B cell (primary cell): ENCODE results near the gene THOC5. TPM values are rescaled to one million over a fixed set of nuclear protein-coding genes. Genes with fewer than 3 reads are reported as not detected.

Source experiments
- ATAC-seq: fragments of 200-7000 bp; cut with Tn5 transposase; one replicate; pipeline ENCODE4 v1.10.0; 2021; ENCODE audit warnings: low read depth, mild to moderate bottlenecking, moderate number of reproducible peaks, moderate library complexity
- CTCF ChIA-PET: fragments of 350-600 bp; sonication (Branson Sonifier 250); formaldehyde crosslinking; loops from one replicate; lab custom pipeline; 2021; ENCODE audit warnings: antibody characterized with exemption, inconsistent platforms; lab: Charles Lee
- POLR2A ChIA-PET: fragments of 350-600 bp; sonication (Branson Sonifier 250); formaldehyde crosslinking; loops from one replicate; lab custom pipeline; 2021; ENCODE audit warnings: antibody characterized with exemption; lab: Charles Lee
- DNase-seq: peaks from one replicate; pipeline ENCODE4 v3.0.0; 2013
- H2AFZ ChIP-seq: 2 replicates; pipeline ENCODE4 v1.6.1; 2012; ENCODE audit warnings: mild to moderate bottlenecking, low read depth, low read length; ENCODE audit not compliant: insufficient read depth, poor library complexity, severe bottlenecking
- H3K27ac ChIP-seq, 2 donors: 1 replicate in 1 of 2; 2 replicates in 1 of 2; pipeline ENCODE4 v1.5.1; 2012 to 2013; ENCODE audit warnings: low read length in 2 of 2, mild to moderate bottlenecking in 2 of 2, moderate library complexity in 1 of 2
- H3K27me3 ChIP-seq, 4 experiments: fragments of 200-600 bp in 1 of 4; sonication (generic) in 1 of 4; replicated peaks in 1 of 4; 1 replicate in 2 of 4; 2 replicates in 2 of 4; pipeline versions ENCODE4 v1.6.1 to v1.7.0; 2013 to 2016; ENCODE audit warnings: low read length in 3 of 4, mild to moderate bottlenecking in 2 of 4, mixed read lengths in 1 of 4, moderate library complexity in 1 of 4; ENCODE audit not compliant: insufficient read depth in 4 of 4, control insufficient read depth in 3 of 4; ENCODE audit errors: control extremely low read depth in 1 of 4
- H3K36me3 ChIP-seq, 2 experiments: replicated peaks in 1 of 2; 1 replicate in 1 of 2; 2 replicates in 1 of 2; pipeline versions ENCODE4 v1.6.1 to v1.7.1; 2013; ENCODE audit warnings: low read length in 1 of 2; ENCODE audit not compliant: insufficient read depth in 2 of 2, control insufficient read depth in 1 of 2; ENCODE audit errors: control extremely low read depth in 1 of 2, extremely low read depth in 1 of 2
- H3K4me1 ChIP-seq, 2 donors: fragments of 200-600 bp in 1 of 2; sonication (generic) in 1 of 2; 1 replicate in 1 of 2; 2 replicates in 1 of 2; pipeline versions ENCODE4 v1.5.1 to v1.6.1; 2013 to 2017; ENCODE audit warnings: low read length in 2 of 2; ENCODE audit not compliant: control insufficient read depth in 2 of 2, insufficient read depth in 2 of 2
- H3K4me2 ChIP-seq: replicated peaks from 2 replicates; pipeline ENCODE3; 2012; ENCODE audit warnings: mild to moderate bottlenecking, low read depth, low read length; ENCODE audit not compliant: poor library complexity, severe bottlenecking
- H3K4me3 ChIP-seq, 5 experiments: fragments of 200-600 bp in 1 of 5; sonication (generic) in 1 of 5; 1 replicate in 3 of 5; 2 replicates in 2 of 5; pipeline versions ENCODE4 v1.5.1 to v1.7.0; 2011 to 2016; ENCODE audit warnings: low read length in 4 of 5, mild to moderate bottlenecking in 4 of 5, low read depth in 2 of 5, control low read depth in 1 of 5, moderate library complexity in 1 of 5; ENCODE audit not compliant: insufficient read depth in 1 of 5; ENCODE audit errors: control extremely low read depth in 1 of 5, extremely low read depth in 1 of 5
- H3K79me2 ChIP-seq: fragments of 200-600 bp; sonication (generic); one replicate; pipeline ENCODE4 v1.6.0; 2016; ENCODE audit warnings: low read length; ENCODE audit not compliant: control insufficient read depth, insufficient read depth
- H3K9ac ChIP-seq: fragments of 200-600 bp; sonication (generic); 2 replicates; pipeline ENCODE4 v1.6.1; 2017; ENCODE audit warnings: mild to moderate bottlenecking, low read length, moderate library complexity
- H3K9me3 ChIP-seq, 3 donors: one replicate each; pipeline versions ENCODE4 v1.6.1 to v1.7.1; 2013; ENCODE audit warnings: low read length in 2 of 3; ENCODE audit not compliant: control insufficient read depth in 2 of 3, insufficient read depth in 1 of 3; ENCODE audit errors: control extremely low read depth in 1 of 3
- H4K20me1 ChIP-seq: 2 replicates; pipeline ENCODE4 v1.6.0; 2012; ENCODE audit warnings: mild to moderate bottlenecking, low read length; ENCODE audit not compliant: insufficient read depth, control insufficient read depth, poor library complexity, severe bottlenecking
- H3K27ac Mint-ChIP-seq: one replicate; pipeline ENCODE4 v1.8.0; 2021; ENCODE audit warnings: mixed read lengths
- H3K27me3 Mint-ChIP-seq: one replicate; pipeline ENCODE4 v1.8.0; 2021; ENCODE audit warnings: mixed read lengths
- H3K4me1 Mint-ChIP-seq: one replicate; pipeline ENCODE4 v1.8.0; 2021; ENCODE audit warnings: mixed read lengths
- H3K4me3 Mint-ChIP-seq: one replicate; pipeline ENCODE4 v1.8.0; 2021; ENCODE audit warnings: mixed read lengths
- H3K9me3 Mint-ChIP-seq: one replicate; pipeline ENCODE4 v1.8.0; 2022; ENCODE audit warnings: mixed read lengths; ENCODE audit not compliant: insufficient read depth
- CTCF ChIP-seq: fragments of 200-600 bp; IDR thresholded peaks from one replicate; pipeline ENCODE4 v1.8.0; 2022; ENCODE audit warnings: antibody characterized with exemption, mild to moderate bottlenecking
- EZH2 ChIP-seq: IDR thresholded peaks from 2 replicates; pipeline ENCODE4 v1.6.1; 2012; ENCODE audit warnings: borderline replicate concordance, low read depth, mild to moderate bottlenecking, moderate library complexity, low read length; ENCODE audit not compliant: insufficient read depth, poor library complexity, severe bottlenecking
- WGBS: methylation state at CpG from one replicate; pipeline ENCODE4 v1.1.5; 2013; ENCODE audit warnings: missing lambda C conversion rate; ENCODE audit not compliant: insufficient coverage; 5-methylcytosine and 5-hydroxymethylcytosine counted together
- intact Hi-C: fragments of 100-400 bp; cut with micrococcal nuclease; formaldehyde crosslinking; loops from one replicate; pipeline ENCODE4 v1.10.0; 2022
- polyA plus RNA-seq: library from polyadenylated mRNA; depleted of rRNA; stranded (reverse); fragments of >200 nt; gene quantifications from 2 replicates; pipeline ENCODE4 v1.2.3, GENCODE V29; 2012
- total RNA-seq, 2 donors: library from RNA; stranded (reverse); fragments of 120-200 nt in 1 of 2; gene quantifications; 1 replicate in 1 of 2; 2 replicates in 1 of 2; pipeline versions ENCODE4 v1.2.3 to v1.2.4, GENCODE V29; 2013 to 2022

THOC5 gene
- total and polyA plus RNA-seq, 2 donors (not counting 1 experiment from before 2014, with no cell fraction given): 26.5 to 59.1 TPM

- ATAC-seq (no peak), DNase-seq (no peak)
- POLR2A ChIA-PET: no interaction called here
- Histone ChIP-seq H2AFZ (no peak overlapping the region), H3K36me3 (peaks cover 6 to 77% of the 10 kb centered on the region in 2 experiments), H3K27me3 (no peaks in the 10 kb centered on the region), H3K4me3 (no peak overlapping the region), H3K27ac (no peak overlapping the region), H3K79me2 (no peaks in the 10 kb centered on the region), H3K9me3 (no peaks in the 10 kb centered on the region), H3K9ac (no peak overlapping the region), H3K4me1 (no peaks in the 10 kb centered on the region), H4K20me1 (no peaks in the 10 kb centered on the region), H3K4me2 (no peak overlapping the region)
- 95% methylated on average over 3 of the region's 4 CpGs for WGBS
- no peaks in the 10 kb centered on the region for H3K9me3 Mint-ChIP-seq
- intact Hi-C loops: no loop called here
- TF ChIP-seq EZH2 (no peak), CTCF (no peak)
- CTCF ChIA-PET: interaction anchor here (0.6 kb wide), 1 partner anchor 47 kb away, joined by 4 read pairs; no protein-coding TSS in a partner anchor
- no peaks in the 10 kb centered on the region for H3K4me1 Mint-ChIP-seq
- no peak overlapping the region for H3K27ac Mint-ChIP-seq
- H3K4me3 Mint-ChIP-seq: no peak overlapping the region
- no peaks in the 10 kb centered on the region for H3K27me3 Mint-ChIP-seq
Measured at GRCh38 chr22:29530716-29531115, 22.8 kb downstream of the THOC5 start.

GRCh38 chr22:29528144-29528543 is 25.4 kb downstream of the THOC5 start:
- POLR2A ChIA-PET: interaction anchor here (1.2 kb wide), 1 partner anchor 134 kb away, joined by 3 read pairs; no protein-coding TSS in a partner anchor
- DNase-seq (no peak), ATAC-seq (no peak)
- Histone ChIP-seq H3K36me3 (peaks cover 1 to 80% of the 10 kb centered on the region in 2 experiments), H3K27me3 (no peaks in the 10 kb centered on the region), H3K27ac (no peak overlapping the region), H3K9ac (no peak overlapping the region), H3K4me3 (no peak overlapping the region), H3K9me3 (no peaks in the 10 kb centered on the region), H3K4me1 (no peaks in the 10 kb centered on the region), H4K20me1 (no peaks in the 10 kb centered on the region), H2AFZ (no peak overlapping the region), H3K79me2 (peaks cover 7% of the 10 kb centered on the region), H3K4me2 (no peak overlapping the region)
- H3K9me3 Mint-ChIP-seq: no peaks in the 10 kb centered on the region
- no peak for TF ChIP-seq EZH2
- no peak for TF ChIP-seq CTCF
- no peaks in the 10 kb centered on the region for H3K27me3 Mint-ChIP-seq
- no peaks in the 10 kb centered on the region for H3K4me1 Mint-ChIP-seq
- intact Hi-C loops: no loop called here
- WGBS: 100% methylated on average over 2 of the region's 7 CpGs
- H3K27ac Mint-ChIP-seq: no peak overlapping the region
- CTCF ChIA-PET: interaction anchor here (1.4 to 1.5 kb wide), 2 partner anchors 130 to 132 kb away, joined by 3 to 4 read pairs; no protein-coding TSS in a partner anchor
- H3K4me3 Mint-ChIP-seq: no peak overlapping the region
